ENCODE results near the gene EFCAB13. TPM values are rescaled to one million over a fixed set of nuclear protein-coding genes. Genes with fewer than 3 reads are reported as not detected.
A peak's percentile ranks its signal among the peaks of the same experiment; 100 is the strongest.
"Not testable (repeated sequence)": the region's sequence is repeated elsewhere in the genome, so short reads cannot be mapped to it uniquely, and the experiment has no call there.

EFCAB13 gene
- total RNA-seq, 1 experiment from 2014 or later: 3.1 TPM

- DNase-seq (ENCODE audit: low read depth): no peak
Observed at GRCh38 chr17:47330548-47330947, 6.8 kb downstream of the EFCAB13 start.

GRCh38 chr17:47332287-47332686 is 8.5 kb downstream of the EFCAB13 start:
- DNase-seq (ENCODE audit: low read depth): no peak

GRCh38 chr17:47335101-47335936 is 11.6 kb downstream of the EFCAB13 start:
- no peak for DNase-seq (ENCODE audit: low read depth)

GRCh38 chr17:47338026-47338425 is 14.3 kb downstream of the EFCAB13 start:
- peak; percentile 29 for DNase-seq (ENCODE audit: low read depth)

GRCh38 chr17:47352848-47353247 is 29.1 kb downstream of the EFCAB13 start:
- DNase-seq (ENCODE audit: low read depth): no peak

GRCh38 chr17:47358652-47359051 is 34.9 kb downstream of the EFCAB13 start:
- no peak for DNase-seq (ENCODE audit: low read depth)

- no peak for DNase-seq (ENCODE audit: low read depth)
Observed at GRCh38 chr17:47363171-47363570, 39.4 kb downstream of the EFCAB13 start.

- no peak for DNase-seq (ENCODE audit: low read depth)
Observed at GRCh38 chr17:47367257-47367656, 43.5 kb downstream of the EFCAB13 start.

GRCh38 chr17:47368262-47368661 is 44.5 kb downstream of the EFCAB13 start:
- no peak for DNase-seq (ENCODE audit: low read depth)

GRCh38 chr17:47370899-47371298 is 47.1 kb downstream of the EFCAB13 start:
- DNase-seq (ENCODE audit: low read depth): peak; percentile 12

GRCh38 chr17:47373002-47373401 is 49.2 kb downstream of the EFCAB13 start:
- no peak for DNase-seq (ENCODE audit: low read depth)

- DNase-seq (ENCODE audit: low read depth): no peak
Observed at GRCh38 chr17:47376247-47376646, 52.5 kb downstream of the EFCAB13 start.

GRCh38 chr17:47388825-47389224 is 65.1 kb downstream of the EFCAB13 start:
- DNase-seq (ENCODE audit: low read depth): no peak

GRCh38 chr17:47397532-47398128 is 73.9 kb downstream of the EFCAB13 start:
- not testable (repeated sequence) for DNase-seq (ENCODE audit: low read depth)

- DNase-seq (ENCODE audit: low read depth): no peak
Observed at GRCh38 chr17:47400333-47400732, 76.6 kb downstream of the EFCAB13 start.

GRCh38 chr17:47401100-47401499 is 77.3 kb downstream of the EFCAB13 start:
- DNase-seq (ENCODE audit: low read depth): no peak

GRCh38 chr17:47404006-47404405 is 80.3 kb downstream of the EFCAB13 start:
- DNase-seq (ENCODE audit: low read depth): no peak

- DNase-seq (ENCODE audit: low read depth): no peak
Observed at GRCh38 chr17:47404875-47405274, 81.1 kb downstream of the EFCAB13 start.

- DNase-seq (ENCODE audit: low read depth): no peak
Observed at GRCh38 chr17:47413872-47414271, 90.1 kb downstream of the EFCAB13 start.

GRCh38 chr17:47414612-47415011 is 90.9 kb downstream of the EFCAB13 start:
- no peak for DNase-seq (ENCODE audit: low read depth)

GRCh38 chr17:47423406-47424295 is 99.9 kb downstream of the EFCAB13 start:
- peak; percentile 17 for DNase-seq (ENCODE audit: low read depth)

GRCh38 chr17:47425233-47425632 is 101.5 kb downstream of the EFCAB13 start:
- peak; percentile 11 for DNase-seq (ENCODE audit: low read depth)
